DMS114 treated with DMSO at 0.1 percent for 48 hours (cell line): ENCODE results near the gene ZNF586.
"Not testable (repeated sequence)": the region's sequence is repeated elsewhere in the genome, so short reads cannot be mapped to it uniquely, and the experiment has no call there.

Source experiments
- DNase-seq: peaks from one replicate; lab custom pipeline; 2025; ENCODE audit not compliant: unreplicated experiment; lab: John Stamatoyannopoulos, UW

ZNF586 gene

GRCh38 chr19:57821501-57821900 lies 52.0 kb downstream of the ZNF586 start:
- not testable (repeated sequence) for DNase-seq

GRCh38 chr19:57823155-57823554 lies 53.7 kb downstream of the ZNF586 start:
- not testable (repeated sequence) for DNase-seq

DNA sequence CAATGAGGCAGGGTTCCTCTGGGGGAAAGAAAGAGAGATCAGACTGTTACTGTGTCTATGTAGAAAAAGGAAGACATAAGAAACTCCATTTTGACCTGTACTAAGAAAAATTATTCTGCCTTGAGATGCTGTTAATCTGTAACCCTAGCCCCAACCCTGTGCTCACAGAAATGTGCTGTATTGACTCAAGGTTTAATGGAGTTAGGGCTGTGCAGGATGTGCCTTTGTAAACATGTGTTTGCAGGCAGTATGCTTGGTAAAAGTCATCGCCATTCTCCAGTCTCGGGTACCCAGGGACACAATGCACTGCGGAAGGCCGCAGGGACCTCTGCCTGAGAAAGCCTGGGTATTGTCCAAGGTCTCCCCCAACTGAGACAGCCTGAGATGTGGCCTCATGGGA lies 54.1 kb downstream of the ZNF586 start:
- DNase-seq, result not testable (repeated sequence)

GRCh38 chr19:57825511-57825910 lies 56.0 kb downstream of the ZNF586 start:
- DNase-seq, result no peak

DNA sequence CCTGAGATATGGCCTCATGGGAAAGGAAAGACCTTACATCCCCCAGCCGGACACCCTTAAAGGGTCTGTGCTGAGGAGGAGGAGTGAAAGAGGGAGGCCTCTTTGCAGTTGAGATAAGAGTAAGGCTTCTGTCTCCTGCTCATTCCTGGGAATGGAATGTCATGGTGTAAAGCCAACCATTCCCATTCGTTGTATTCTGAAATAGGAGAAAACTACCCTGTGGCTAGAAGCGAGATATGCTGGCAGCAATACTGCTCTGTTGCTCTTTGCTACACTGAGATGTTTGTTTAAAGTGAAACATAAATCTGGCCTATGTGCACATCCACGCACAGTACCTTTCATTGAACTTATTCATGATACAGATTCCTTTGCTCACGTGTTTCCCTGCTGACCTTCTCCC lies 59.8 kb downstream of the ZNF586 start:
- no peak for DNase-seq

GRCh38 chr19:57830071-57830602 lies 60.7 kb downstream of the ZNF586 start, which contains the start of gene ZNF587B:
ZNF587B (plus strand) TSS chr19:57830299; CDS start chr19:57830529, 230 bp downstream.
- DNase-seq, result no peak
